ENCODE results near the gene DCAF11.

Gene DCAF11

GRCh38 chr14:24071836-24072430, 42.6 kb upstream of the DCAF11 start:
- no peak overlapping the region for H3K27ac ChIP-seq (ENCODE audit: low read depth, low read length)
- H4K20me1 ChIP-seq (ENCODE audit: low read depth, low read length): no peaks in the 10 kb centered on the region
- H3K79me2 ChIP-seq (ENCODE audit: insufficient read depth, low read length): no peaks in the 10 kb centered on the region
- H3K9ac ChIP-seq (ENCODE audit: low read length): no peak overlapping the region
- no peaks in the 10 kb centered on the region for H3K27me3 ChIP-seq (ENCODE audit: low read length)
- H3K4me3 ChIP-seq (ENCODE audit: insufficient read depth, low read length, poor library complexity, severe bottlenecking): no peak overlapping the region
- no peak overlapping the region for H3K4me2 ChIP-seq (ENCODE audit: low read depth, low read length, poor library complexity, severe bottlenecking)
- H3K9me3 ChIP-seq (ENCODE audit: insufficient read depth, low read length): no peaks in the 10 kb centered on the region
- no peaks in the 10 kb centered on the region for H3K9me2 ChIP-seq (replicated peaks; ENCODE audit: insufficient read depth, low read length)
- no peaks in the 10 kb centered on the region for H3K36me3 ChIP-seq (ENCODE audit: low read length)
- no peak overlapping the region for H2AFZ ChIP-seq (ENCODE audit: low read depth, low read length, severe bottlenecking)
- no peaks in the 10 kb centered on the region for H3F3A ChIP-seq (ENCODE audit: insufficient read depth)
- no peak for TF ChIP-seq EZH2phosphoT487 (conservative IDR thresholded peaks at IDR 0.05; ENCODE audit: low read length)
- TF ChIP-seq, protein P1, sequence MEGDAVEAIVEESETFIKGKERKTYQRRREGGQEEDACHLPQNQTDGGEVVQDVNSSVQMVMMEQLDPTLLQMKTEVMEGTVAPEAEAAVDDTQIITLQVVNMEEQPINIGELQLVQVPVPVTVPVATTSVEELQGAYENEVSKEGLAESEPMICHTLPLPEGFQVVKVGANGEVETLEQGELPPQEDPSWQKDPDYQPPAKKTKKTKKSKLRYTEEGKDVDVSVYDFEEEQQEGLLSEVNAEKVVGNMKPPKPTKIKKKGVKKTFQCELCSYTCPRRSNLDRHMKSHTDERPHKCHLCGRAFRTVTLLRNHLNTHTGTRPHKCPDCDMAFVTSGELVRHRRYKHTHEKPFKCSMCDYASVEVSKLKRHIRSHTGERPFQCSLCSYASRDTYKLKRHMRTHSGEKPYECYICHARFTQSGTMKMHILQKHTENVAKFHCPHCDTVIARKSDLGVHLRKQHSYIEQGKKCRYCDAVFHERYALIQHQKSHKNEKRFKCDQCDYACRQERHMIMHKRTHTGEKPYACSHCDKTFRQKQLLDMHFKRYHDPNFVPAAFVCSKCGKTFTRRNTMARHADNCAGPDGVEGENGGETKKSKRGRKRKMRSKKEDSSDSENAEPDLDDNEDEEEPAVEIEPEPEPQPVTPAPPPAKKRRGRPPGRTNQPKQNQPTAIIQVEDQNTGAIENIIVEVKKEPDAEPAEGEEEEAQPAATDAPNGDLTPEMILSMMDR (IDR thresholded peaks at IDR 0.05; ENCODE audit: insufficient read depth, low read length, poor library complexity, severe bottlenecking): no peak

GRCh38 chr14:24072436-24072835, 42.1 kb upstream of the DCAF11 start:
- Histone ChIP-seq H3K4me2 (ENCODE audit: low read depth, low read length, poor library complexity, severe bottlenecking) (no peak overlapping the region), H3K9me2 (replicated peaks; ENCODE audit: insufficient read depth, low read length) (no peaks in the 10 kb centered on the region), H4K20me1 (ENCODE audit: low read depth, low read length) (no peaks in the 10 kb centered on the region), H3K79me2 (ENCODE audit: insufficient read depth, low read length) (no peaks in the 10 kb centered on the region), H3K27me3 (ENCODE audit: low read length) (no peaks in the 10 kb centered on the region), H3K9me3 (ENCODE audit: insufficient read depth, low read length) (no peaks in the 10 kb centered on the region), H3K36me3 (ENCODE audit: low read length) (no peaks in the 10 kb centered on the region), H3K27ac (ENCODE audit: low read depth, low read length) (no peak overlapping the region), H3K9ac (ENCODE audit: low read length) (no peak overlapping the region), H3K4me3 (ENCODE audit: insufficient read depth, low read length, poor library complexity, severe bottlenecking) (no peak overlapping the region), H3F3A (ENCODE audit: insufficient read depth) (no peaks in the 10 kb centered on the region), H2AFZ (ENCODE audit: low read depth, low read length, severe bottlenecking) (no peak overlapping the region)
- TF ChIP-seq, protein P1 (IDR thresholded peaks at IDR 0.05; ENCODE audit: insufficient read depth, low read length, poor library complexity, severe bottlenecking): no peak
- no peak for TF ChIP-seq EZH2phosphoT487 (conservative IDR thresholded peaks at IDR 0.05; ENCODE audit: low read length)

GRCh38 chr14:24072881-24073877, 41.4 kb upstream of the DCAF11 start:
- Histone ChIP-seq H3K27ac (ENCODE audit: low read depth, low read length) (no peak overlapping the region), H2AFZ (ENCODE audit: low read depth, low read length, severe bottlenecking) (no peak overlapping the region), H3F3A (ENCODE audit: insufficient read depth) (no peaks in the 10 kb centered on the region), H3K36me3 (ENCODE audit: low read length) (no peaks in the 10 kb centered on the region), H3K9me2 (replicated peaks; ENCODE audit: insufficient read depth, low read length) (no peaks in the 10 kb centered on the region), H3K79me2 (ENCODE audit: insufficient read depth, low read length) (no peaks in the 10 kb centered on the region), H3K4me2 (ENCODE audit: low read depth, low read length, poor library complexity, severe bottlenecking) (no peak overlapping the region), H3K9me3 (ENCODE audit: insufficient read depth, low read length) (no peaks in the 10 kb centered on the region), H3K4me3 (ENCODE audit: insufficient read depth, low read length, poor library complexity, severe bottlenecking) (no peak overlapping the region), H3K27me3 (ENCODE audit: low read length) (no peaks in the 10 kb centered on the region), H4K20me1 (ENCODE audit: low read depth, low read length) (no peaks in the 10 kb centered on the region), H3K9ac (ENCODE audit: low read length) (no peak overlapping the region)
- TF ChIP-seq, protein P1 (IDR thresholded peaks at IDR 0.05; ENCODE audit: insufficient read depth, low read length, poor library complexity, severe bottlenecking): no peak
- no peak for TF ChIP-seq EZH2phosphoT487 (conservative IDR thresholded peaks at IDR 0.05; ENCODE audit: low read length)
